Vagina (tissue), 2 donors: ENCODE results near the gene COX5B.

ENCODE experiments used
- POLR2A ChIP-seq, 2 donors: fragments of 450-650 bp; IDR thresholded peaks; one replicate each; pipeline ENCODE4 v1.6.1; 2017; ENCODE audit warnings: antibody characterized with exemption in 2 of 2, mild to moderate bottlenecking in 2 of 2, moderate library complexity in 2 of 2
- POLR2AphosphoS5 ChIP-seq, 2 donors: sonication (generic); formaldehyde crosslinking; IDR thresholded peaks; one replicate each; pipeline ENCODE4 v1.9.0; 2017; ENCODE audit warnings: antibody characterized with exemption in 2 of 2, mild to moderate bottlenecking in 2 of 2, low read depth in 1 of 2; ENCODE audit not compliant: insufficient read depth in 1 of 2
- TF ChIP-seq, protein P1 (sequence below), 3 experiments: fragments of 450-650 bp in 2 of 3; fragments of 200-600 bp in 1 of 3; sonication (generic) in 1 of 3; IDR thresholded peaks; one replicate each; pipeline ENCODE4 v1.5.1; 2017 to 2019; ENCODE audit warnings: antibody characterized with exemption in 3 of 3, mild to moderate bottlenecking in 2 of 3, moderate library complexity in 2 of 3

DNA sequence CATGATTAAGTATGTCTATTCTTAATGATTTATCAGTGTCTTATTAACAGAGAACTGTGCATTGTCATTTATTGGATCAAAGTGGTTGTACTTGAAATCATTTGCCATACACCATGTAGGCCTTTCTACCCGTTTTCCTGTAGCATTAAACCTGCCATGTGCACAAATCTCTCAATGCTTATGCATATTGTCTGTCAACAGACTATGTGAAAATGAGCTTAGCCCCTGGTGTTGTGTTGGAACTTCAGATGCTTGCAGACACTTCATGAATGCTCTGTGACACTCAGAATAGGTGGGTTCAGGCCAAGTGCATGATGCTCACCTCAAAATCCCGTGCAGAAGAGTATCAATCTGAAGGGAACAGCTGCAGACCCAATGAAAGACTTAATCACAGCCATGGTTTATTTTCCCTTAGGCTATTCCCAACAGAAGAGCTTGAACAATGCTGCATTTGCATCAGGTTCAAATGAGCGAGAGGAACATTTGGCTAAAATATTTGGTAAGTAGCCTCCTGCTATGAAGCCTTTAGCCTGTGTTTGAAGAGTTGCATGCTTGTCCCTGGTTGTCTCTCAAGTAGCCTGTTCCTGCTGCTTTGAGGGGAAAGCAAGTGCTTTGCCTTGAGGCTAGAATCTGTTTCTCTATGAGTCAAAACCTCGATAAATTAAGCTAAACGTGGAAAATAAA lies 29.7 kb downstream of the COX5B start:
- TF ChIP-seq, protein P1, sequence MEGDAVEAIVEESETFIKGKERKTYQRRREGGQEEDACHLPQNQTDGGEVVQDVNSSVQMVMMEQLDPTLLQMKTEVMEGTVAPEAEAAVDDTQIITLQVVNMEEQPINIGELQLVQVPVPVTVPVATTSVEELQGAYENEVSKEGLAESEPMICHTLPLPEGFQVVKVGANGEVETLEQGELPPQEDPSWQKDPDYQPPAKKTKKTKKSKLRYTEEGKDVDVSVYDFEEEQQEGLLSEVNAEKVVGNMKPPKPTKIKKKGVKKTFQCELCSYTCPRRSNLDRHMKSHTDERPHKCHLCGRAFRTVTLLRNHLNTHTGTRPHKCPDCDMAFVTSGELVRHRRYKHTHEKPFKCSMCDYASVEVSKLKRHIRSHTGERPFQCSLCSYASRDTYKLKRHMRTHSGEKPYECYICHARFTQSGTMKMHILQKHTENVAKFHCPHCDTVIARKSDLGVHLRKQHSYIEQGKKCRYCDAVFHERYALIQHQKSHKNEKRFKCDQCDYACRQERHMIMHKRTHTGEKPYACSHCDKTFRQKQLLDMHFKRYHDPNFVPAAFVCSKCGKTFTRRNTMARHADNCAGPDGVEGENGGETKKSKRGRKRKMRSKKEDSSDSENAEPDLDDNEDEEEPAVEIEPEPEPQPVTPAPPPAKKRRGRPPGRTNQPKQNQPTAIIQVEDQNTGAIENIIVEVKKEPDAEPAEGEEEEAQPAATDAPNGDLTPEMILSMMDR (IDR thresholded peaks at IDR 0.05), result no peak
- TF ChIP-seq POLR2A (IDR thresholded peaks at IDR 0.05) (no peak), POLR2AphosphoS5 (IDR thresholded peaks at IDR 0.05; ENCODE audit: insufficient read depth in 1 of 2, low read depth in 1 of 2) (no peak)
